ENCODE measurements around the gene HSH2D.

The HSH2D gene

GRCh38 chr19:16199275-16199932 is 55.9 kb downstream of the HSH2D start:
- TF ChIP-seq, protein P1, sequence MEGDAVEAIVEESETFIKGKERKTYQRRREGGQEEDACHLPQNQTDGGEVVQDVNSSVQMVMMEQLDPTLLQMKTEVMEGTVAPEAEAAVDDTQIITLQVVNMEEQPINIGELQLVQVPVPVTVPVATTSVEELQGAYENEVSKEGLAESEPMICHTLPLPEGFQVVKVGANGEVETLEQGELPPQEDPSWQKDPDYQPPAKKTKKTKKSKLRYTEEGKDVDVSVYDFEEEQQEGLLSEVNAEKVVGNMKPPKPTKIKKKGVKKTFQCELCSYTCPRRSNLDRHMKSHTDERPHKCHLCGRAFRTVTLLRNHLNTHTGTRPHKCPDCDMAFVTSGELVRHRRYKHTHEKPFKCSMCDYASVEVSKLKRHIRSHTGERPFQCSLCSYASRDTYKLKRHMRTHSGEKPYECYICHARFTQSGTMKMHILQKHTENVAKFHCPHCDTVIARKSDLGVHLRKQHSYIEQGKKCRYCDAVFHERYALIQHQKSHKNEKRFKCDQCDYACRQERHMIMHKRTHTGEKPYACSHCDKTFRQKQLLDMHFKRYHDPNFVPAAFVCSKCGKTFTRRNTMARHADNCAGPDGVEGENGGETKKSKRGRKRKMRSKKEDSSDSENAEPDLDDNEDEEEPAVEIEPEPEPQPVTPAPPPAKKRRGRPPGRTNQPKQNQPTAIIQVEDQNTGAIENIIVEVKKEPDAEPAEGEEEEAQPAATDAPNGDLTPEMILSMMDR (IDR thresholded peaks at IDR 0.05; ENCODE audit: low read depth, low read length): no peak
- H3K4me3 ChIP-seq (ENCODE audit: low read depth, low read length): peak overlapping the region; percentile 100

GRCh38 chr19:16200038-16201010 is 56.8 kb downstream of the HSH2D start:
- TF ChIP-seq, protein P1 (IDR thresholded peaks at IDR 0.05; ENCODE audit: low read depth, low read length): no peak
- no peak overlapping the region for H3K4me3 ChIP-seq (ENCODE audit: low read depth, low read length)

DNA sequence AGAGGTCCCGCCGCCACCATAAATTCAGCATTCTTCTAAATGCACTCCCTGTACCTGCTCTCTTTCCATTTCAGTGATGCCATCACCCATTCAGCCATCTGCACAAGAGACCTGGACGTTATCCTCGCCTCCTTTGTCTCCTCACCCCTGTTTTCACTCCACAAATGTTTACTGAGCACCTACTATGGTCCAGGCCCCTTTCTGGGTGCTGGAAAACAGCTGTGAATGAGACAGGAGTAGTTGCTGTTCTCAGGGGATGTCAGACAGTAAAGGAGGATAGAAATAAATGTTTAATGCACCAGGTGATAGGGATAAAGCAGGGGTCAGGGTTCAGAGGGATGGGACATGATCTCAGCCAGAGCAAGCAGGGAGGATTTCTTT is 57.5 kb downstream of the HSH2D start:
- H3K4me3 ChIP-seq (ENCODE audit: low read depth, low read length): no peak overlapping the region
- TF ChIP-seq, protein P1 (IDR thresholded peaks at IDR 0.05; ENCODE audit: low read depth, low read length): no peak

- no peak overlapping the region for H3K4me3 ChIP-seq (ENCODE audit: low read depth, low read length)
- TF ChIP-seq, protein P1 (IDR thresholded peaks at IDR 0.05; ENCODE audit: low read depth, low read length): no peak
These were observed 59.1 kb downstream of the HSH2D start for GRCh38 chr19:16202320-16203255.

- H3K4me3 ChIP-seq (ENCODE audit: low read depth, low read length): no peak overlapping the region
- TF ChIP-seq, protein P1 (IDR thresholded peaks at IDR 0.05; ENCODE audit: low read depth, low read length): no peak
These were observed 59.9 kb downstream of the HSH2D start for GRCh38 chr19:16203256-16204004.

- TF ChIP-seq, protein P1 (IDR thresholded peaks at IDR 0.05; ENCODE audit: low read depth, low read length): no peak
- H3K4me3 ChIP-seq (ENCODE audit: low read depth, low read length): no peak overlapping the region
These were observed 60.5 kb downstream of the HSH2D start for GRCh38 chr19:16204005-16204294.
